ENCODE measurements around the gene OVCH2. TPM values are rescaled to one million over a fixed set of nuclear protein-coding genes. Genes with fewer than 3 reads are reported as not detected.
A peak's percentile ranks its signal among the peaks of the same experiment; 100 is the strongest.

Gene OVCH2
- total RNA-seq, 1 donor from 2014 or later = not detected

DNA sequence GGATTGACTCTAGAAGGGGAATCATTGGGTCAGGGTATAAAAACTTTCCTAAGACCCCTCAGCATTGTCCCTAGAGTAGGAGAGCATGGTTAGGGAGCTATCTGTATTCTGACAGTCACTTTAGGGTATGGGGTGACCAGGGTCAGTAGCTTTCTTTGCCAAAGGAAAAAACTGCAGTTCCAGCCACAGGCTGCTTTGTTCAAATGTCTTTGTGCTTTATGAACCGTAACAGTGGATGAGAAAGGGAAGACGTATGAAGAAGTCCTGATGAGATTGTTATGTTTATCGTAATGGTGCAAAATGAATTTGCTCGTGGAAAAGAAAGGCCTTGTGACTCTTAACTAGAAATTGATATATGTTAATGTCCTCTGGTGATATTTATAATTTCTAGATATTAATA, 63.0 kb downstream of the OVCH2 start:
- ATAC-seq (no peak), DNase-seq (ENCODE audit: low spot score) (no peak)

- no peak for ATAC-seq
- no peak for DNase-seq (ENCODE audit: low spot score)
These were observed 63.5 kb downstream of the OVCH2 start for GRCh38 chr11:7642747-7643146.

- no peak for DNase-seq (ENCODE audit: low spot score)
These were observed 65.5 kb downstream of the OVCH2 start for GRCh38 chr11:7640816-7641215.

GRCh38 chr11:7639643-7640025, 66.6 kb downstream of the OVCH2 start:
- DNase-seq (ENCODE audit: low spot score) = no peak
- peak; percentile 62 for ATAC-seq

More at GRCh38 chr11:7640816-7641215, 65.5 kb downstream of the OVCH2 start:
- no peak for ATAC-seq

Other genes starting within 250 kb of the OVCH2 start
- 2.2 TPM for gene OLFML1, start 221.0 kb downstream of the OVCH2 start, total RNA-seq
- 25.2 TPM for gene PPFIBP2, start 192.5 kb downstream of the OVCH2 start, total RNA-seq
- gene CYB5R2, start 33.0 kb downstream of the OVCH2 start, total RNA-seq = 2.8 TPM
- not detected for gene OR5P2, start 90.5 kb upstream of the OVCH2 start, total RNA-seq
- gene OR5P3, start 124.4 kb upstream of the OVCH2 start, total RNA-seq = not detected
- not detected for gene OR10A6, start 224.8 kb upstream of the OVCH2 start, total RNA-seq
- not detected for gene OR10A3, start 235.2 kb upstream of the OVCH2 start, total RNA-seq